Measurements from ENCODE around the gene LRP1.

LRP1 gene

GRCh38 chr12:57127726-57128518 lies at the start of gene LRP1:
Gene LRP1, plus strand, starts transcription at chr12:57128483. Its CDS starts 482 bp downstream, at chr12:57128965.
- Histone ChIP-seq H3K4me2 (peak within 1 kb of the TSS; percentile 96 to 99 (median 97)), H3K27ac (peak within 1 kb of the TSS; percentile 32 to 75 (median 61); a peak in 19 of 22 replicates), H3K4me1 (peaks cover 33 to 51% (median 45%) of the 10 kb centered on the region in 10 experiments), H3K9ac (peak within 1 kb of the TSS; percentile 68 to 83 (median 80)), H3K9me3 (replicated peaks in 1 of 11) (peaks cover 0 to 6% (median 0%) of the 10 kb centered on the region in 11 experiments; a peak in 2 of 22 replicates), H3K4me3 (peak within 1 kb of the TSS; percentile 76 to 93 (median 84)), H3K27me3 (peaks cover 3 to 36% (median 26%) of the 10 kb centered on the region in 11 experiments; a peak in 18 of 22 replicates), H3K36me3 (peaks cover 0 to 12% (median 0%) of the 10 kb centered on the region in 11 experiments; a peak in 3 of 22 replicates), H4K20me1 (peaks cover 0 to 28% (median 16%) of the 10 kb centered on the region in 11 experiments; a peak in 9 of 22 replicates)
- no peak for TF ChIP-seq Cebpa-rat (IDR thresholded peaks at IDR 0.05)

GRCh38 chr12:57078519-57079404 lies 49.5 kb upstream of the LRP1 start, which contains the start of gene NEMP1:
Gene NEMP1, minus strand, starts transcription at chr12:57078791. Its CDS starts 46 bp downstream, at chr12:57078745.
- no peak for TF ChIP-seq Cebpa-rat (IDR thresholded peaks at IDR 0.05)
- Histone ChIP-seq H3K27me3 (no peaks in the 10 kb centered on the region), H3K4me2 (peak within 1 kb of the TSS; percentile 74 to 96 (median 89)), H3K9me3 (replicated peaks in 1 of 11) (no peaks in the 10 kb centered on the region), H3K4me3 (peak within 1 kb of the TSS; percentile 70 to 96 (median 82)), H3K4me1 (peaks cover 17 to 45% (median 26%) of the 10 kb centered on the region in 10 experiments), H4K20me1 (peaks cover 0 to 5% (median 0%) of the 10 kb centered on the region in 11 experiments; a peak in 2 of 22 replicates), H3K27ac (peak within 1 kb of the TSS; percentile 61 to 98 (median 92)), H3K36me3 (peaks cover 0 to 28% (median 19%) of the 10 kb centered on the region in 11 experiments; a peak in 17 of 22 replicates), H3K9ac (peak within 1 kb of the TSS; percentile 83 to 97 (median 92))

GRCh38 chr12:57079821-57080220 lies 48.5 kb upstream of the LRP1 start:
- no peaks in the 10 kb centered on the region for H3K9me3 ChIP-seq (replicated peaks in 1 of 11)
- peaks cover 0 to 5% (median 0%) of the 10 kb centered on the region in 11 experiments; a peak in 2 of 22 replicates for H4K20me1 ChIP-seq
- H3K27ac ChIP-seq: peak overlapping the region in 10 of 11 experiments; percentile 60 to 79 (median 73); a peak in 17 of 22 replicates
- H3K9ac ChIP-seq: peak overlapping the region in 10 of 11 experiments; percentile 56 to 77 (median 68); a peak in 17 of 22 replicates
- TF ChIP-seq Cebpa-rat (IDR thresholded peaks at IDR 0.05): no peak
- peak overlapping the region in 2 of 10 experiments; percentile 40 to 44; a peak in 2 of 20 replicates for H3K4me3 ChIP-seq
- no peaks in the 10 kb centered on the region for H3K27me3 ChIP-seq
- H3K36me3 ChIP-seq: peaks cover 0 to 19% (median 17%) of the 10 kb centered on the region in 11 experiments; a peak in 17 of 22 replicates
- H3K4me1 ChIP-seq: peaks cover 17 to 47% (median 25%) of the 10 kb centered on the region in 10 experiments
- peak overlapping the region; percentile 67 to 89 (median 80) for H3K4me2 ChIP-seq

- peak overlapping the region in 1 of 11 experiments; percentile 85; a peak in 1 of 22 replicates for H3K4me2 ChIP-seq
- H3K4me3 ChIP-seq: no peak overlapping the region
- peaks cover 0 to 5% (median 0%) of the 10 kb centered on the region in 11 experiments; a peak in 2 of 22 replicates for H4K20me1 ChIP-seq
- H3K4me1 ChIP-seq: peaks cover 27 to 57% (median 35%) of the 10 kb centered on the region in 10 experiments
- H3K9ac ChIP-seq: no peak overlapping the region
- no peak for TF ChIP-seq Cebpa-rat (IDR thresholded peaks at IDR 0.05)
- no peaks in the 10 kb centered on the region for H3K9me3 ChIP-seq (replicated peaks in 1 of 11)
- H3K36me3 ChIP-seq: peaks cover 0 to 8% (median 7%) of the 10 kb centered on the region in 11 experiments; a peak in 16 of 22 replicates
- no peaks in the 10 kb centered on the region for H3K27me3 ChIP-seq
- no peak overlapping the region; a peak in 1 of 22 replicates for H3K27ac ChIP-seq
Measured at GRCh38 chr12:57080855-57081254, 47.4 kb upstream of the LRP1 start.

- peak overlapping the region; percentile 74 to 88 (median 76) for H3K4me3 ChIP-seq
- peaks cover 11 to 15% (median 13%) of the 10 kb centered on the region in 11 experiments for H4K20me1 ChIP-seq
- peak overlapping the region; percentile 93 to 99 (median 97) for H3K9ac ChIP-seq
- no peaks in the 10 kb centered on the region for H3K9me3 ChIP-seq (replicated peaks in 1 of 11)
- peaks cover 25 to 40% (median 31%) of the 10 kb centered on the region in 10 experiments for H3K4me1 ChIP-seq
- TF ChIP-seq Cebpa-rat (IDR thresholded peaks at IDR 0.05): no peak
- H3K27me3 ChIP-seq: no peaks in the 10 kb centered on the region
- peaks cover 2 to 9% (median 7%) of the 10 kb centered on the region in 11 experiments; a peak in 21 of 22 replicates for H3K36me3 ChIP-seq
- peak overlapping the region; percentile 82 to 97 (median 92) for H3K4me2 ChIP-seq
- H3K27ac ChIP-seq: peak overlapping the region; percentile 94 to 100 (median 99)
Measured at GRCh38 chr12:57085999-57086492, 42.2 kb upstream of the LRP1 start.

GRCh38 chr12:57086493-57087009 lies 41.7 kb upstream of the LRP1 start:
- Histone ChIP-seq H3K4me2 (peak overlapping the region; percentile 82 to 97 (median 92)), H3K27me3 (no peaks in the 10 kb centered on the region), H3K9ac (peak overlapping the region; percentile 93 to 99 (median 97)), H4K20me1 (peaks cover 16 to 20% (median 18%) of the 10 kb centered on the region in 11 experiments), H3K4me1 (peaks cover 30 to 43% (median 36%) of the 10 kb centered on the region in 10 experiments), H3K4me3 (peak overlapping the region; percentile 74 to 88 (median 76)), H3K36me3 (peaks cover 7 to 14% (median 12%) of the 10 kb centered on the region in 11 experiments; a peak in 21 of 22 replicates), H3K9me3 (replicated peaks in 1 of 11) (no peaks in the 10 kb centered on the region), H3K27ac (peak overlapping the region; percentile 94 to 100 (median 99))
- no peak for TF ChIP-seq Cebpa-rat (IDR thresholded peaks at IDR 0.05)

GRCh38 chr12:57087010-57087690 lies 41.1 kb upstream of the LRP1 start:
- Histone ChIP-seq H3K27me3 (no peaks in the 10 kb centered on the region), H3K4me1 (peaks cover 36 to 49% (median 42%) of the 10 kb centered on the region in 10 experiments), H3K27ac (peak overlapping the region; percentile 94 to 100 (median 99)), H3K9me3 (replicated peaks in 1 of 11) (no peaks in the 10 kb centered on the region), H3K4me2 (peak overlapping the region; percentile 92 to 99 (median 97)), H3K36me3 (peaks cover 13 to 20% (median 18%) of the 10 kb centered on the region in 11 experiments; a peak in 21 of 22 replicates), H4K20me1 (peaks cover 22 to 26% (median 24%) of the 10 kb centered on the region in 11 experiments), H3K4me3 (peak overlapping the region; percentile 74 to 88 (median 76)), H3K9ac (peak overlapping the region; percentile 93 to 99 (median 97))
- TF ChIP-seq Cebpa-rat (IDR thresholded peaks at IDR 0.05): no peak

Data from BLaER1 treated with 17β-estradiol and CSF1 and Interleukin-3, amounts not matched to agents 10 nM and 100 nM (cell line).